CD1c-positive myeloid dendritic cell (primary cell): ENCODE measurements around the gene CDCP1.

Experiments used
- DNase-seq: peaks from one replicate; pipeline ENCODE4 v3.0.0-alpha.2; 2016; ENCODE audit errors: extremely low spot score

CDCP1 gene, protein sequence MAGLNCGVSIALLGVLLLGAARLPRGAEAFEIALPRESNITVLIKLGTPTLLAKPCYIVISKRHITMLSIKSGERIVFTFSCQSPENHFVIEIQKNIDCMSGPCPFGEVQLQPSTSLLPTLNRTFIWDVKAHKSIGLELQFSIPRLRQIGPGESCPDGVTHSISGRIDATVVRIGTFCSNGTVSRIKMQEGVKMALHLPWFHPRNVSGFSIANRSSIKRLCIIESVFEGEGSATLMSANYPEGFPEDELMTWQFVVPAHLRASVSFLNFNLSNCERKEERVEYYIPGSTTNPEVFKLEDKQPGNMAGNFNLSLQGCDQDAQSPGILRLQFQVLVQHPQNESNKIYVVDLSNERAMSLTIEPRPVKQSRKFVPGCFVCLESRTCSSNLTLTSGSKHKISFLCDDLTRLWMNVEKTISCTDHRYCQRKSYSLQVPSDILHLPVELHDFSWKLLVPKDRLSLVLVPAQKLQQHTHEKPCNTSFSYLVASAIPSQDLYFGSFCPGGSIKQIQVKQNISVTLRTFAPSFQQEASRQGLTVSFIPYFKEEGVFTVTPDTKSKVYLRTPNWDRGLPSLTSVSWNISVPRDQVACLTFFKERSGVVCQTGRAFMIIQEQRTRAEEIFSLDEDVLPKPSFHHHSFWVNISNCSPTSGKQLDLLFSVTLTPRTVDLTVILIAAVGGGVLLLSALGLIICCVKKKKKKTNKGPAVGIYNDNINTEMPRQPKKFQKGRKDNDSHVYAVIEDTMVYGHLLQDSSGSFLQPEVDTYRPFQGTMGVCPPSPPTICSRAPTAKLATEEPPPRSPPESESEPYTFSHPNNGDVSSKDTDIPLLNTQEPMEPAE

DNA sequence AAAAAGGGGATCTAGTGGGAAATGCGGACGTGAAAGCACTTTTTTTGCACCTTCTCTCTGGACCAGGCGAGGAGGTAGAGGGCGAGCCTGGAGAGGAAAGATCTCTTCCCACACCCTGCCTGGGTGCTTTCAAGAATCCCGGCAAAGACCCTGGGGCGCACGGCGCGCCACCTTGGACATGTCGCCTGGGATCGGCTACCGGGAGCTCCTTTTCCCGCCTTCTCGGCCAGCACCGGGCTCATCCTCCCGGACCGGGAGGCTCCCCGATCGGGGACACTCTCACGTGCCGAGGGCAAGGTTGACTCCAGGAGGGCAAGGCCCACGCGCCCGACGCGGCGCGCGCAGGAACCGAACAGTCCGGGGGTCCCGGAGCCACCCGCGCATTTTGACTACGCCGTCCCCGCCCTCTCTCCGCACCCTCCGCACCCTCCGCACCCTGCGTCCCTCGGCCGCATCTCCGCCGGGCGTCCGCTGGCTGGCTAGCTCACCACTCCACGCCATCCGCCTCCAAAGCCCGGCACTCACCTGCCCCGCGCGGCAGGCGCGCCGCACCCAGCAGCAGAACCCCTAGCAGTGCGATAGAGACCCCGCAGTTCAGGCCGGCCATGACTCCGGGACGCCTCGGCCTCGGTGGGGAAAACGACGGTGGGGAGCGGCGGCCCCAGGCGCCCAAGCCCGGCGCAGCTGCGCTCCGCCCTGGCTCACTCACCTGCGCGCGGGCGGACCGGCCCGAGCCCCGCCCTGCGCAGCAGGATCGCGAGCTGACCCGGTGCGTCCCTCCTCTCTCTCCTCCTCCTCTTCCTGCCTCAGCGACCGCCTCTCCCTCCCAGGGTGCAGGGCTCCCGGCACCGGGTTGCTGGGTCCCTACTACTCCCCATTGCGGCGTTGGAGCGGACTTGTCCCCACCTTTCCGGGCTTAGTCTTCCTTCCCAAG lies at the start of gene CDCP1:
Gene CDCP1, minus strand, starts transcription at position 698 of the 934 bp plus-strand sequence. Its CDS starts 91 bp downstream, at position 607.
- peak; percentile 35 for DNase-seq

DNA sequence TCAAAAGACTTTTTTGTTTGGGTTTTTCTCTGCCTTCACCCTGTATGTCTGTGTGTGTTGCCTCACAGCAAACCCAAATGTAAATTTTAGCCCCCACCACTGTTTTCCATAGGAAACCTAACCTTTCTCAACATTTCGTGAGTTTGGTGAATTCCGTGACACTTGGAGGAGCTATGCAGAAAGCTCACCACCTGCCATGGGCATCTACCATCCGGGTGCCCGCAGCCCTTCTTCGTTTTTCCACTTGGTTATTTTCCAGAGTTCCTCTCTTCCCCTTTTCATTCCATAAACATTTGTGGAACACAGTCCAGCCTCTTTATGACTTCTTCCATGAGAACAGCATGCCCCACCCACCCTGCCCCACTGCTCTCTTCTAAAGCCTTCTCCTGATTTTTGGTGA lies 48.6 kb upstream of the CDCP1 start:
- no peak for DNase-seq

DNA sequence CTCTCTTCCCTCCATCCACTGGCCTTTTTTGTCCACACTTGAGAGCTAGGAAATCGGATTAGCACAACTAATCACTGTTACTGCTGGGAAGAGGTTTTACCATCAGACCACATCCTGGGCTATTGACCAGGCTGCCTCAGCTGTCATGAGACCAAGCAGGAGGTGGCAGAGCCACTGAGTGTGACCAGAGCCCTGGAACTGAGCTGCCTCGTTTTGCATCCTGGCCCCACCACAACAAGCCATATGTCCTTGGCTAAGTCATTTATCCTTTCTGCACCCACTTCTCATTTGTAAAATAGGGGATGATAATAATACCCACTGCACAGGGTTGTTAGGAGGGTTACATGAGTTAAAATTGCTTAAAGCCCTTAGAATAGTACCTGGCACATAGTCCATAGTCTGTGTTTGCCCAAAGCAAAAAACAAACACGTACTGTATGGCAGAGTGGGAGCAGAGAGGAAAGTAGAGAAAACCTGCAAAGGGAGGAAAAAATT lies 45.8 kb upstream of the CDCP1 start:
- DNase-seq = no peak

DNA sequence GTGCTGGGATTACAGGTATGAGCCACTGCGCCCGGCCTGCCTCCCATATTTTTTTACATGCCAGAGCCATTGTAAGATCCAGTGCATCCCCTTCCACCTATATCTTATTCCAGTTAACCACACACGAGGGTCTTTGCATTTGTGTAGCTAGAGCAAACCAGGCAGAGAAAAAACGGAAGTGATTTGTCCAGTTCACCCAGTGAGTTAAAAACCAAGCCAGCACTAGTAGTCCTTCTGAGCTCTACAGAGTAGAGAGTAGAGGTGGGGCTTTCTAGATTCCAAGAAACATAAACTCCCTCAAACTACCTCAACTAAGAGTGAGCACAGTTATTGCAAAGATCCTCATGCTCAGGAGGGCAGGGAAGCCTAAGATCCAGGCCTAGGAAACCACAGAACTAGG lies 45.2 kb upstream of the CDCP1 start:
- DNase-seq = no peak

DNA sequence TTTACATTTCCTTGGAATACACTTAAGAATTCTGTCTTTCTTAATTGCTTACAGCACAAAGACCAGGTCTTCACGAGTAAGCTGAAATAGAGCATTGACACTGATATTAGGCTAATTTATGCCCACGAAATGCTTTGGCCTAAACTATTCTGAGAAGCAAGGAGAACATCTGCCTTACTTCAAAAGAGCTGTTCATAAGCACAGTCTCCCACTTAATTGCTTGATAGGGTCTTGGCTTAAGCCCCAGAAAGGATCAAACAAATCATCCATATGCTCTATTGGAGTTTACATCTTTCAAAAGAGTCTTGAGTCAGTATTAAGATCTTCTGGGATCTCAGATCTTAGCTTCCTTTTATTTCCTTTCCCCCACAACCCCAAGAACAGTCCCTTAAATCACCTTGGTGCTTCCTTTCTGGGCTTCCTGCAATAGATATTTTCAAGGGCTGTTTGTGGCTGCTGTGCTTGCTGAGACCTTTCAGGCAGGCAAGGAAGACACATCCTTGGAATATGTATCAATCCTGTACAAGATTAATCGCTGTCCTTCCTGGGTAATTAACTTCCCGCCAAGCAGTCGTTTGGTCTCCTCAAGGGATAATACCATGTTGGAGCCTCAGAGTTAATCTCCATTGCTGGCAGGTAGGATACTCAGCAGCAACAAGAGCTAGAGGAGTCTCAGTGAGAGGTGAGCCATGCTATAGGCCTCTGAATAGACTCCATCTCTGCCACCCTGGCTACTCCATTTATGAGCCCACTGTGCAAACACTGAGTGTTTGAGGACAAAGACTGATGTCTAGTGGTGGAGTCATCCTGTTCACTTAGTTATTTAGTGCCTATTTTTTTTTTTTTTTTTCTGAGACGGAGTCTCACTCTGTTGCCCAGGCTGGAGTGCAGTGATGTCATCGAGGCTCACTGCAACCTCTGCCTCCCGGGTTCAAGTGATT lies 42.8 kb upstream of the CDCP1 start:
- no peak for DNase-seq

DNA sequence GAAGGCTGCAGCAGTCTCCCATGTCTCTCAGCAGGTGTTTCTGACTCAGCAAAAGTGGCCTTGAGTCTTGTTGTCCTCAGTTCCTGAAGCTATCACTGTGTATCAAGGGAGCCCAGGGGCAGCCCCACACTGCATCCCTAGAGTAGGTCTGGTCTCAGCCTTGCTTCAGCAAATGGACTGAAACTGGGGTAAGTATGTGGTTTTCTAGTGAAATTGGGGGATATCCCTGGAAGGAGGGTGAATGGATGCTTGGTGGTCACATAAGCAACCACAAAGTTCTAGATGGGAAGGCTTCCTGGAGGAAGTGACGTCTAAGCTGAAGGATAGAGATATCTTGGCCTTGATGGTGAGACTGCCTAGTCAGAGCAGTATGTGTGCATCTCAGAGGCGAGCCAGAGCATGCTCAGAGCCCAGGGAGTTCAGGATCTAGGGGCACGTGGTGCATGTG lies 41.5 kb upstream of the CDCP1 start:
- no peak for DNase-seq

DNA sequence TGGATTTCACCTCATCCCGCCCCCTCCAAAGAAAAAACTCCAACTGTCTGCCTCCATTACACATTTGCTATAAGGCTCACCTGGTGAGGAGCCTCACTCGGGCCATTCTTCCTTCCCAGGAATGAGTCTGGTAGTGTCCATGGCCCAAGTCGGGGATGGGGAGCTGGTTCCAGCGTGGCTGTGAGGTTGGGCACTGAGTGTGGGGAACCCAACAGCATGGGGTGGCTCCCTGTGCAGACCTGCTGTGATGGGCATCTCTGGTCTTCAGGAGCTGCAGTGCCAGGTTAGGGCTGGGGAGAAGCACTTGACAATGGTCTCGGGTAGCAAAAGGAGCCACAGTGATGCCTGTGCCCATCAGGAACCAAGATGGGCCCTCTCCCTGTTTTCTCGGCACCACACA lies 40.7 kb upstream of the CDCP1 start:
- no peak for DNase-seq

DNA sequence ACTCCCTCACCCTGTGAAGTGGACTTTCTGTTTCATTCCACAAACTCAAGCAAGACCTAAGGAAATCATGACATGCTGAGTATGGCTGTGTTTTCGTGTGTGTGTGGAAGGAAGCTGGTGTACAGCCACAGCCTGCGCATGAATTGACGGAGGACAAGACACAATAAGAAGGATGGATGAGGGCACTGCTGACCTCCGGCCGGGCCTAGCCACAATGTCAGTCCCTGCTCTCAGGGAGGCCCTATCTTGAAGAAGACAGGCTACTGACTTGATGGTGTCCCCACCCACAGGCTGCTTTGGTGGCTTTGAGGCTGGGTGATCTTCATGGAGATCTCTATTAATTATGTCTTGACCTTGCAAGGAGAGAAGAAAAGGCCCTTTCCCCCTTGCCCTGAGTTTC lies 39.3 kb upstream of the CDCP1 start:
- DNase-seq = no peak

DNA sequence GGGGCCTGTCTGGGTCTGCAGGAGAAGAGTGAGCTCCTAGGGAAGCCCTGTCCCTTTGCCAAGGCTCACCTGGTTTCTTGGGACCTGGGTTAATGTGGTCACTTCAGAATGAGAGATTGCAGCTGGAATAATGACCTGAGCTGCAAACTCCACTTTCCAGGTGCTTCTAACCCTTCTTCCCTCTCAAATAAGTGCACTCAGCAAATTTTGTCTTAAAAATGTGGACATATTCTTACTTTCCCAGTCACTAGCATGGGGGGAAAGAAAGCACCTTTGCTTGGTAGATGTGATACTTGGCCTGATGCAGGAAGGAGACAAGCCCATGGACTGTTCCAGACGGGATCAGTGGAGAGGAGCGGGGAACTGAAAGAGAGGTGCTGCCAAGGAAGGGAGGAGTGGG lies 38.9 kb upstream of the CDCP1 start:
- DNase-seq = no peak

DNA sequence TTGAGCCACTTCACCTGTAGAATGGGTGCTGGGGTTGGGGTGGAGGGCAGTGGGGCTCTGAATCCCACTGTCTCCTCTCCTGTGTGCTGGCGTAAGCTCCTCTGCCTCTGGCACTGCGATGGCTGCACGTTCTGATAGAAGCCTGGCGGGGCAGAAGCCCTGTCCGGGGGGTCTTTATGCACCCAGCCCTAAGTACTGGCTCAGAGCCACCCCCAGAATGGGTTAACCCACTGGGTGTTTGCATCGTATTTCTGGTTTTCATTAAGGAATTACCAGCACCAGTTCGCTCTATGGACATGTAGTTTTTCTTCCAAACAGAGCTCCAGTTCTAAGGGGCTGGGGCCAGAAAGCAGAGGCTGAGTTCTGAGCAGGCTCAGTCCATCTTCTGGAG lies 37.7 kb upstream of the CDCP1 start:
- no peak for DNase-seq

DNA sequence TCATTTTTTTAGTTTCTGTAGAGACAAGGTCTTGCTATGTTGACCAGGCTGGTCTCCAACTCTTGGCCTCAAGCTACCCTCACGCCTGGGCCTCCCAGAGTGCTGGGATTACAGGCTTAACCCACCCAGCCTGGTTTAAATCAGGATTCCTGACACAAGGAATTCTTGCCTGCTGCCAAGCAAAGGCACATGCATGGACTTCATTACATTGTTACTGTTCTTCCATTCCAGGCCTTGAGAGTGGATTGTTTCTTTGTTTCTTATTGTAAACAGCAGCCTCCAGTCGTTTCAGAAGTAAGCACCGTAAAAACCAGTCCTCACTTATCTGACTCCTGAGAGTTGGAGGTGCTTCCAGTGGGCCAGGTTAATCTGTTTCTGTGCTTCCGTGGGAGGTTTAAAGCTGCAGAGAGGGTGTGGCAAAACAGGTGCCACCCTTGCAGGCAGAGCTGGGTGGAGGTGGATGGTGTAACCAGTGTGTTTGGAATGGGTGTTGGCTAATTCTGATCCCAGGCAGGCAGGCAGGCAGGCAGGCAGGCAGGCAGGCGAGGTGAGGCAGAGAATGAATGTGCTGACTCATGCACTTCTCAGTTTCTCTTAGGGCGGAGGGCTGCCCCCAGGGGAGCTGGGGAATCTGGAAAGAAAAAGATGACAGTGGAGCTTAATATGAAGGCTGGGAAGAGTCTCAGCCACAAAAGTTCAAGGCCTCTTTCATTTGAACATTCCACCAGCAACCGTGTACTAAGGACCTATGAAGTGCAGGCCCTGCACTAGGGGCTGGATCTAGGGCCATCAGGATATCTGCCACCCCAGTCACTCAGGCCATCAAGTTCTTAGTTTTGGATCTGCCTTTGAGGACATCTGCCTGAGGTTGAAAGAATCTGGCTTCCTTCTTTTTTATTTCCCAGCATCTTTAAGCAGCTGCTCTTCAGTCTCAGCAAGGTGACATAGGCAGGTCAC lies 37.0 kb upstream of the CDCP1 start:
- no peak for DNase-seq

DNA sequence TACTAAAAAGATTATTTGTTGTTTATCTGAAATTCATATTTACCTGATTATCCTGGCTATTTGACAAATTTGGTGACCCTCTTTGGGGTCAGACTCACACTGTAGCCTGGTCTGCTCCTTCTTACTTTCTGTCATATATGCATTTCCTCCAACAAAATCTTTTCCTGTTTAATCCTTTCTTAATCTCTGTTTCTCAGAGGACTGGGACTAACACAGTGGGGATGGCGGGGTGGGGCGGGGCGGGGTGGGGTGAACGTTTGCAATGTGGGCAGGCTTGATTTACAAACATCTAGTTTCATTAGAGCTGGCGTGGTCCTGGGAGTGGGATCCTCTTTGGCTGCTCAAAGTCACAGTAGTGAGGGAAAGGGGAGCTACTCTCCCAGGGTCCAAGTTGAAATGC lies 35.3 kb upstream of the CDCP1 start:
- DNase-seq = no peak

DNA sequence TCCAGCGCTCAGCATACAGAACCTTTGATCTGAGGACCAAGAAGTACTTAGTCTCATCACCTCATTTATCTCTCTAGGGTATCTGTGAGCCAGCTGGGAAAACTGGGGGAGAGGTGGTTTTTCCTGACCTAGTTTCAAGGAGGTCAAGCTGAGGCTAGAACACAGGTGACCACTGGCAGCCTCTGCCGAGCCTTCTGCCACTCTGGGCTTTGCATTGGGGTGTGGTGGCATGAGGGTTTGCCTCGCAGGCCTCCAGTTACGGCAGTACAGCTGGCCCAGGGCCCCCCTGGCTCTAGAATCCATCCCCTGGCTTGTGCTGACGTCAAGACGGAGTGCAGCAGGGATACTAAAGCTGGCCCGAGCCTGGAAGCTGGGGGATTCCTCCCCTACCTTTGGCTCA lies 34.7 kb upstream of the CDCP1 start:
- no peak for DNase-seq

DNA sequence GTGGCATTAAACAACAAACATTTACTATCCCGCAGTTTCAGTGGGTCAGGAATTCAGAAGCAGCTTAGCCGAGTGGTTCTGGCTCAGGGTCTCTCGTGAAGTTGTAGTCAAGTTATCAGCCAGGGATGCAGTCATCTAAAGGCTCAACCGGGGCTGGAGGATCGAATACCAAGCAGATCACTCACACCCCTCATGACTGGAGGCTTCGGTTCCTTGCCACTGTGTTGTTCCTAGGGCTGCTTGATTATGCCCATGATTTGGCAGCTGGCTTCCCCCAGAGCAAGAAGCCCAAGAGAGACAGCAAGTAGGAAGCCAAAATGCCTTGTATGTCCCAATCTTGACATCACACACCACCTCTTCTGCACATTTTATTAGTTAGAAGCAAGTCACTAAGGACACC lies 33.9 kb upstream of the CDCP1 start:
- DNase-seq = no peak

DNA sequence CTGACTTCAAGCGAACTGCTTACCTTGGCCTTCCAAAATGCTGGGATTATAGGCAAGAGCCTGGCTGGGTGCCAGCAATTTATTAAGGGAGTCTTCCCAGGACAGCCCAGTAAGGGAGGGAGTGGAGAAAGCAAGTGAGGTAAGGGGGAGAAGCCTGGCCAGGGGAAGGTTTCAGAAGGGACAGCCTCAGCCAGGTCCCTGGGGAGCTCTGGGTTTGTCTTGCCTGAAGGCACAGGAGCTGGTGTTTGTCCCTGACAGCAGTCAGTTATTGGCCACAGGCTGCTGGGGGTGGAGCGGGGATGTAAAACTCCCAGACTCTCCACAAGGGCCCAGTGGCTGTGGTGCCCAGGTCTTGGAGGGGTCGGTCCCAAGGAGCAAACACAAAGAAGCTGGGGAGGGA lies 33.0 kb upstream of the CDCP1 start:
- no peak for DNase-seq

DNA sequence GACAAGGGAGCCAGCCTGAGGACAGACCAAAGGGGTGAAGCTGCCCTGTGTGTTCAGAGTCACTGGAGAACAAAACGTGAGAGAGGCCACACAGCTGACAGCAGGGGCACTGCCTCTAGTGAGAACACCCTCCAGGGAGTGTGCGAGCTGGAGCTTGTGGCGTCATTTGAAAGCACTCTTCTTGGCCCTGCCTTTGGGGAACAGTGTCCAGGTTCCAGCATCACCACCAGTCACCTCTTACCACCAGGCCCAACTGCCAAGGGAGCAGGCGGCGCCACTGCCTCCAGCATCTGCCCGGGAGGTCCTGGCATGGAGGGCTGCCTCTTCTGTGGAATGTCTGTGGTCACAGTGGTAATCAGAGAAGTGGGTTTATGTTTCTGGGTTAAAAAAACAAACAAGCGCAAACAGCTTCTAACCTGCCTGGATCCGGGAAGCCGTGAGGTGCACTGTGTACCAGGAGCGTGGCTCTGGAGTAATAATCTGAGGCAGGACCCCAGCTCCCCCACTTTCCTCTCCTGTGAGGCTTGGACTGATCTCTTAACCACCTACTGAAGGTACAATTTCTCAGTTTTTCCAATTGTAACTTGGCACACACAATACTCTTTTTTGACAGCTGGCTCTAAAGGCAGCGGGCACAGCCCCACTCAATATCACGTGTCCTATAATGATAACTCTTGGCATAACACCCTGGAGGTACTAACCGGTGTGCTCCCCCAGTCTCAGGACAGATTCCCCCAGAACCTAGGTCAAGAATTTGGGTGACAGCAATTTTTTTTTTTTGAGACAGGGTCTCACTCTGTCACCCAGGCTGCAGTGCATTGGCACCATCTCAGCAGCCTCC lies 32.2 kb upstream of the CDCP1 start:
- no peak for DNase-seq

DNA sequence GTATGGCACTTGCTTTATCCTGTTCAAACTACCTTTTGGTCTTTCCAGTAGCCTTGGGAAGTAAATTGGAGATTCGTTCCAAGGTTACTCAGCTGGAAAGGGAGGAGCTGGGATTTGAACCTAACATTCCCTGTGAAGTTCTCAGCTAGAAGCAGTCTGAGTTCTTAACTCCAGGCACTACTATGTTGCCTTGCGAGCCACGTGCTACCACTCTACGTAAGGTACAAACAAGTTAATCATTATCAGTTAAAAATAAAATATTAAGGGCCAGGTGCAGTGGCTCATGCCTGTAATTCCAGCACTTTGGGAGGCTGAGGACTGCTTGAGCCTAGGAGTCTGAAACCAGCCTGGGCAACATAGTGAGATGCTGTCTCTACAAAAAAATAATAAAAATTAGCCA lies 30.7 kb upstream of the CDCP1 start:
- DNase-seq = no peak

DNA sequence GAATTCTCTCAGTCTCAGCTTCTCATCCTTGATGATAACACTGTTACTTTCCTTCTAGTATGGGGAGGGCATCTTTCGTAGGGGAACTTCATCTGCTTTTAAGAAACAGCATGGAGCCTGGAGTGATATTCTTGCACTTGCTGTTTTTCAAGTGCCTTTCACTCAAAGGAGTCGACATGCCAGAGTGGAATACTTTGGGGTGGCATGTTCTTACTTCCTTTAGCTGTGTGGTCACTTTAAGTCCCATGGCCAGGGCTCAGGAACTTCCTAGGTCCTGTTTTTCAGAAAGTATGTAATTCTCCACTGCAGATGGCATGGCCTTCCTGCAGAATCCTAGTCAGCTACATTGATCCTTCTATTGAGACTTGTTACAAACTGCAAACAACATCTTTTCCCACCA lies 28.1 kb upstream of the CDCP1 start:
- peak; percentile 17 for DNase-seq

DNA sequence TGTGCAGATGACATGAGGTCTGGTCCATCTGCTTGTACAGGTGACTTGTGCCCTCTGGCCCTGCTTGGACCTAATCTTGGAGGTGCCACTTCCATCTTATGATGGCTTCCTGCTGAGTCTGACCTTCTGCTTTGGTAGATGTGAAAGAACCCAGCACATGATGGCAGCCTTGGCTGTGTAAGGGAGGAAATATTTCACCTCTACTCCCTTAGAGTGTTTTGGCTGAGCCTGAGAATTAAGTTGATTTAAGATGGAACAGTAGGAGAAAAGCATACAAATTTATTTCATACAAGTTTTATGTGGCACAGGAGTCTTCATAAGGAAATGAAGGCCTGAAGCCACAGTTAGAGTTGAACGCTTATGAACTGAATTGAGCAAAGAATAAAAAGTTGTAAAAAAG lies 27.6 kb upstream of the CDCP1 start:
- no peak for DNase-seq
